HEK293 (cell line): Measurements from ENCODE around the gene STXBP5L.
"Not testable (repeated sequence)": the region's sequence is repeated elsewhere in the genome, so short reads cannot be mapped to it uniquely, and the experiment has no call there.

ENCODE experiments used
- CTCF ChIP-seq: fragments of 450-650 bp; formaldehyde crosslinking; IDR thresholded peaks from 2 replicates; pipeline ENCODE4 v1.5.1; 2016; ENCODE audit warnings: missing biosample characterization, missing genetic modification characterization
- REST ChIP-seq: fragments of 450-650 bp; formaldehyde crosslinking; IDR thresholded peaks from 2 replicates; pipeline ENCODE4 v1.5.1; 2016; ENCODE audit warnings: missing biosample characterization, missing genetic modification characterization
- ZNF660 ChIP-seq: fragments of 450-650 bp; IDR thresholded peaks from 2 replicates; pipeline ENCODE4 v1.5.1; 2018; ENCODE audit warnings: missing biosample characterization, mild to moderate bottlenecking, missing genetic modification characterization

- TF ChIP-seq CTCF; REST (tag by site-specific recombination); ZNF660: not testable (repeated sequence)
Measured at GRCh38 chr3:121355960-121356359, 448.0 kb downstream of the STXBP5L start.
